ENCODE measurements around the gene INTS15.
A peak's percentile ranks its signal among the peaks of the same experiment; 100 is the strongest.
"Not testable (repeated sequence)": the region's sequence is repeated elsewhere in the genome, so short reads cannot be mapped to it uniquely, and the experiment has no call there.

The INTS15 gene

DNA sequence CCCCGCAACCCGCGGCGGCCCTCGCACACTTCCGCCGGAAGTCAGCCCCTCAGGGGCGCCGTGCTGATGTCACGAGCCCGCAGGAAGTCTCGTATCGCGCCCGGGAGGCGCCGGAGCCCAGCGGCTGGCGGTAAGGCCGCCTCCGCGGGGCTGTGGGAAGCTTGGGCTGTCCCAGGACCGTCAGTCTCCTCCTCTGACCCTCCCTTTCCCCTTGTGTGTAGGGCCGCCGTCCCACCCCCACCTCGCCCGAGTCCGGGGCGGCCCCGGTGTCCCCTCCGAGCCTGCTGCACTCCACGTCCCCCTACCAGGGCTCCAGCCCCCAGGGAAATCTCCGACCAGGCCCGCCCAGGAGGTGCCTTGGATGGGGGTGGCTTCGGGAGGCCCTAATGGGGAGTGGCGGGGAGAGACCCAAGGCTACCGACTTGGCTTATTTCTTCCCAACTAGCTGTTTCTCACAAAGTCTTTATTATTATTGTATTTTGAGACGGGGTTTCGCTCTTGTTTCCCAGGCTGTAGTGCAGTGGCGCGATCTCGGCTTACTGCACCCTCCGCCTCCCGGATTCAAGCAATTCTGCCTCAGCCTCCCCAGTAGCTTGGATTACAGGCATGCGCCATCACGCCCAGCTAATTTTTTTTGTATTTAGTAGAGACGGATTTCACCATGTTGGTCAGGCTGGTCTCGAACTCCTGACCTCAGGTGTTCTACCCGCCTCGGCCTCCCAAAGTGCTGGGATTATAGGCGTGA, 12.3 kb upstream of the INTS15 start, which contains the start of gene ZDHHC4:
TSS of gene ZDHHC4 (plus strand) at position 86 of the 745 bp plus-strand sequence. CDS start 3,108 bp downstream, outside the sequence.
- peak; percentile 60 for DNase-seq

DNA sequence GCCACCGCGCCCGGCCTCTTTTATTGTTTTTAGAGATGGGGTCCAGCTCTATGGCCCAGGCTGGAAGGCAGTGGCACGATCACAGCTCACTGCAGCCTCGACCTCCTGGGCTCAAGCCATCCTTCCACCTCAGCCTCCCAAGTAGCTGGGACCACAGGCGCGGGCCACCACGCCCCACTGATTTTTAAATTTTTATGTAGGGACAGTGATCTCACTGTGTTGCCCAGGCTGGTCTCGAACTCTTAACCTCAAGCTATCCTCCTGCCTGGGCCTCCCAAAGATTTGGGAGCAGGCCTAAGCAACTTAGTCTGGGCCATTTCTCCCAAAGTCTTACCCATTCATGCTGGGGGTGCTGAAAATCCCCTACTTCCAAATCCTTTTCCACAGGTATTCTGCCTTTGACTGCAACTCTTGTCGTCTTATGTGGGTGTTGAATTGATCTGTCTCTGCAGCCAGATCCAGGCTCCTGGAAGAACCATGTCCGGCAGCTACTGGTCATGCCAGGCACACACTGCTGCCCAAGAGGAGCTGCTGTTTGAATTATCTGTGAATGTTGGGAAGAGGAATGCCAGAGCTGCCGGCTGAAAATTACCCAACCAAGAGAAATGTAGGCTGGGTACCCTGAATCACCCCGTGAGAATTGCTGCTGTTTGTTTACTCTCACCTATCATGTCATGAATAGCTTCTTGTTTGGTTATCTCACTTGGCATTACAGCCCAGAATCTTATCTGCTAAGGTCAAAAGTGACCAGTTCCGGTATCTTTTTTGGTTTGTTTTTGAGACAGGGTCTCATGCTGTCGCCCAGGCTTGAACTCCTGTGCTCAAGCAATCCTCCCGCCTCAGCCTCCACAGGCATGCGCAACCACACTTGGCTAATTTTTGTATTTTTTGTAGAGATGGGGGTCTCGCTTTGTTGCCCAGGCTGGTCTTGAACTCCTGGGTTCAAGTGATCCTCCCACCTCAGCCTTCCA, 11.4 kb upstream of the INTS15 start:
- DNase-seq, result no peak

DNA sequence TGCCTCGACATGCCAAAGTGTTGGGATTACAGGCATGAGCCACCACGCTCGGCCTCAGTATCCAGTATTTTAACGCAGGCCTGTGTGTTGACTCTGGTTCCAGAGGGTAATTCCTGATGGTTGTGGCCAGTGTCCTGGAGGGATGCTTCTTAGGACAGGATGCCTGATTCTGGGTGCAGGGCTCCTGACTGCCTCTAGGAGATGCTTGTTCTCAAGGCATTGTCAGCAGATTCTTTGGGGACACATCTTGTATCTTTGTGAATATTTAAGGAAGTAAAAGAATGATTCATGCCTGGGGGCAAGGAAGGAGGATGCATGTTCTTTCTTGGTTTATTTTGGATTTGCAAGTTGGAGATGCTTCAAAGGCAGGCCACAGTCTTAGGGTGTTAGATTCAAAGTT, 10.4 kb upstream of the INTS15 start:
- DNase-seq, result no peak

DNA sequence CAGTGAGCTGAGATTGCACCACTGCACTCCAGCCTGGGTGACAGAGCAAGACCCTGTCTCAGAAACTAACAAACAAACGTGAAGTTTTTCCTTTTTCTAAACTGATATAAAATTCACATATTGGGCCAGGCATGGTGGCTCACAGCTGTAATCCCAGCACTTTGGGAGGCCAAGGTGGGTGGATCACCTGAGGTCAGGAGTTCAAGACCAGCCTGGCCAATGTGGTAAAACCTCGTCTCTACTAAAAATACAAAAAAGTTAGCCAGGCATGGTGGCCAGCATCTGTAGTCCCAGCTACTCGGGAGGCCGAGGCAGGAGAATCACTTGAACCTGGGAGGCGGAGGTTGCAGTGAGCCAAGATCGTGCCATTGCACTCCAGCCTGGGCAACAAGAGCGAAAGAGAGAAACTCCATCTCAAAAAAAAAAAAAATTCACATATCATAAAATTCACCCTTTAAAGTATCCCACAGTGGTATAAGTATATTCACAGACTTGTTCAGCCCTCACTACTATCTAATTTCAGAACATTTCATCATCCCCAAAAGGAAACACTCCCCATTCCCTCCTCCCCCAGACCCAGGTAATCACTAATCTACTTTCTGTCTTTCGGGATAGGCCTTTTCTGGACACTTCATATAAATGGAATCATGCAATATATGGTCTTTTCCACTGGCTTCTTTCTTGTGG, 3.9 kb upstream of the INTS15 start:
- DNase-seq, result not testable (repeated sequence)

DNA sequence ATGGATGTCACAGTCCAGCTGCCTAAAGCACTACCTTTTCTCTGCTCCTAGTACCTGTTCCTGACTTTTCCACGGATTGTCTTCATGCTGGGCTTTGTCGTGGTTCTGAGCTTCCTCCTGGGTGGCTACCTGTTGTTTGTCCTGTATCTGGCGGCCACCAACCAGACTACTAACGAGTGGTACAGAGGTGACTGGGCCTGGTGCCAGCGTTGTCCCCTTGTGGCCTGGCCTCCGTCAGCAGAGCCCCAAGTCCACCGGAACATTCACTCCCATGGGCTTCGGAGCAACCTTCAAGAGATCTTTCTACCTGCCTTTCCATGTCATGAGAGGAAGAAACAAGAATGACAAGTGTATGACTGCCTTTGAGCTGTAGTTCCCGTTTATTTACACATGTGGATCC, 1.3 kb upstream of the INTS15 start:
- no peak for DNase-seq

DNA sequence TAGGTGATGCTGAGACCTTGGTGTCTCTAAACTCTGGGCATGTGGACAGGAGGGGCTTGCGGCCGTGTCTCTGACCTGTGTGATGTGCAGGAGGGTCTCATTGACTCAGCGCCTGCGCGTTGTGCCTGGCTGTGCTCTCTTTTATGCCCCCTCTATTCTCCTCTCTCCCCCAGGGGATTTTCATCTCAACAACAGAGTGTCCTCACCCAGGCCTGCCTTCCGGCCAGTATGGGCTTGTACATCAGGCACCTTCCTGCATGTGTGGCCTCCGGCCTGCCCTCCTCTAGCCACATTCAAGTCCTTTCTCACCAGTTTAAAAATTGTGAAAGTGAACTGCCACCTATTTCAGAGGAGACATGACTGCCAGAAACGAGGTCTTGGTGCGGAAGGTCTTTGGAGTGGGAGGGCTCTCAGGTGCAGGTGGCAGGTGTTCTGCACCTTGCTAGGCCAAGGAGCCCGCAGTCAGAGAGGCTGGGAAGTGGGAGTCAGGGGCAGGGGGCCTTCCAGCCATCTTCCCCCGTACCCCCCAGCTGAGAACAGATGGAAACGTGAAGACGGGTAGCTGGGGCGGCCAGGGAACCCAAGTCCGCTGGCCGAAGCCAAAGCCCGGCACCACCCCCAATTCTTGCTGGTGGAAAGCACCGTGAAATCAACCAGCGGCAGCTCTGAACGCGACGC, 531 bp upstream of the INTS15 start:
- no peak for DNase-seq

DNA sequence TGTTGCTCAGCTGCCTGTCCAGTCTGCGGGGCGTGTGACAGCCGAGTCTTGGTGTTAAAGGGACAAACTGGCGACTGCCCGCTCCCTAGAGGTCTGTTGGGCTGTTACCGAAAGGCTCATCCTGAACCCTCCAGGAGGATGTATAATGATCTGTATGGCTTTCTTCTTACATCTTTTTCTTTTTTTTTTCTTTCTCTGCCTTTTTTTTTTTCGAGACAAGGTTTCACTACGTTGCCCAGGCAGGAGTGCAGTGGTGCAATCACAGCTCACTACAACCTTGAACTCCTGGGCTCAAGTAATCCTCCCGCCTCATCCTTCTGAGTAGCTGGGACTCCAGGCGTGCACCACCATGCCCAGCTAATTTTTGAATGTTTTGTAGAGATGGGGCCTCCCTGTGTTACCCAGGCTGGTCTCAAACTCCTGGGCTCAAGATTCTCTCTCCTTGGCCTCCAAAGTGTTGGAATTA, 857 bp downstream of the INTS15 start:
- no peak for DNase-seq

DNA sequence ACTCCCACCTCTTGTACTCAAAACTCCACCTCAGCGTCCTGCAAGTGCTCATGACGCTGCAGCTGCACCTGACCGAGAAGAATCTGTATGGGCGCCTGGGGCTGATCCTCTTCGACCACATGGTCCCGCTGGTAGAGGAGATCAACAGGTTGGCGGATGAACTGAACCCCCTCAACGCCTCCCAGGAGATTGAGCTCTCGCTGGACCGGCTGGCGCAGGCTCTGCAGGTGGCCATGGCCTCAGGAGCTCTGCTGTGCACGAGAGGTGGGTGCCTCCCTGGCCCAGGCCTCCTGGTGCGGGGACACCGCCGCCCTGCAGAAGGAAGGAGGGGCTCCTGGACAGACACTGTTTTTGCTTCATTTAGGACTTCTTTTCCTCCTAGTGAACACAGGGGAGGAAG, 10.3 kb downstream of the INTS15 start:
- DNase-seq, result no peak

DNA sequence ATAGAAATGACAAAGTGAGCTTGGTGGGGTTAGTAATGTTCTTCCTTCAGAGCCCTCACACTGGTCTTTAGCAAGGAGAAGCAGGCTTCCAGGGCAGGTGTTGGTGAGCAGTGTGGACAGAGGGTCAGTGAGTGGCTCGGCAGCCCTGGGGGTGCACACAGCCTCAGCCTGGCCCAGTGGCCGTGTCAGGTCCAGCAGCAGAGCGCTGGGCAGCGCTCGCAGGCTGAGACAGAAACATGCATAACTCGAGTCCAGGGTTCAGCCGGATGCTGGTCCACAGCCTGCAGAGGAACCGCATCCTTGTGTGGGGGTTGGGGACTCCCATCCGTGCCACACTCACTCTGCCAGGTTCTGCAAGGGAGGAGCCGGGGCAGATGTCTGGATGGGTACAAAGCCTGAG, 14.6 kb downstream of the INTS15 start:
- DNase-seq, result no peak

DNA sequence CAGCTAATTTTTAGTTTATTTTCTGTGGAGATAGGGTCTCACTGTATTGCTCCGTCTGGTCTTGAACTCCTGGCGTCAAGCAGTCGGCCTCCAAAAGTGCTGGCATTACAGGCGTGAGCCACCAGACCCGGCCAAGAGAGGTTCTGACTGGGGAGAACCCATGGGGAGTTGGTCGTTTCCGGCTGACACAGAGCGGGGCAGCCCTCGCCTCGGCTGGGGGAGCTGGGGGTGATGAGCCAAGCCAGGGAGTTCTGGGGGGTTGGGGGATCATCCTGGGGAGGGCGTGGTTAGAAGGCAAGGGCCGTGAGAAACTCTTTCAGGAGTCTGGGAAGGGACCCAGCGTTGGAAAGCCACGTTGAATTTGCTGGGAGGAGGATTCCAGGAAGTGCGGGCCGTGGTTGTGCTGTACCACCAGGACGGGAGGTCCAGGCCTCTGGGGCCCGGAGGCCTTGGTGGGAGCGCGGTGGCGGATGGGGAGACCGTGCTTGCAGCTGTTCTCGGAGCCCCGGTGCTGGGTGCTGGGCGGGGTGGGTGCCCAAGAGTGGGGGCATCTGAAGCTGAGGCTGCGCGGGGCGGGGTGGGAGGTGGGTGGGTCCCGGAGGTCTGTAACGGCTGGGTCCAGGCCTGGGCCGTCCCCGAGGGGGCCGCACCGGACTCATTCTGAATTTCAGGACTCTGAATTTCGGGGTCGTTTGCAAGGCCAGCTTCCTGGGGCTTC, 17.2 kb downstream of the INTS15 start:
- DNase-seq, result no peak

DNA sequence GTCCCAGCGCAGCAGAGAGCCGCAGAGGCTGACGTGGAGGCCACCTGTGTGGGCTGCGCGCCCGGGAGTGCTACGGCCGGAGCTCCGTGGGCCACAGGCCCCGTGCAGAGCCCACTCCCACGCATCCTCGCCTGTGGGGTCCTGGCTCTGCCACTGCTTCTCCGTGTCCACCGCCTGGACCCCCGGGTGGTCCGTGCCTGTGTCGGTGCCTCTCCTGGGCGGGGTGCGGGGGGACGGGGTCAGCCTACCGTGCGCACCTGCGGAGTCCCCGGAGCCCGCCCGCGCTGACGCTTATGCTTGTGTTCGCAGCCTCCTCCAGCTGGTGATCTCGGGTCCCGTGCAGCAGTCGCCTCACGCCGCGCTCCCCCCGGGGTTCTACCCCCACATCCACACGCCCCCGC, 17.8 kb downstream of the INTS15 start:
- no peak for DNase-seq

DNA sequence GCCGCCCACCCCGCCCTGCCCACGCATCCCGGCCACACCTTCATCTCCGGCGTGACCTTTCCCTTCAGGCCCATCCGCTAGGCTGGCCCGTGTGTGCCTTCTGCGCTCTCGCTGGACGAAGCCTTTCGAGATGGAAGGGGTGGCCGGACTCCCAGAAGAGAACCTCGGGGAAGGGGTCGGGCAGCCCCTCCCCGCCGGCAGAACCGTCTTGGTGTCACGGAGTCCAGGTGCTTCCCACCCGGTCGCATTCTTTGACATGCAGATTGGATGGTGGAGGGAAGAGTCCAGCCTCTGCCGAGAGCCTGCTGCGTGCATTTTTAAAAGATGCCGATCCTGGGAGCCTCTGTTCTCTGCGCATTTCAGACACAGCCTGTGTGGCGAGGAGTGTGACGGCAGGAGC, 18.3 kb downstream of the INTS15 start:
- no peak for DNase-seq

DNA sequence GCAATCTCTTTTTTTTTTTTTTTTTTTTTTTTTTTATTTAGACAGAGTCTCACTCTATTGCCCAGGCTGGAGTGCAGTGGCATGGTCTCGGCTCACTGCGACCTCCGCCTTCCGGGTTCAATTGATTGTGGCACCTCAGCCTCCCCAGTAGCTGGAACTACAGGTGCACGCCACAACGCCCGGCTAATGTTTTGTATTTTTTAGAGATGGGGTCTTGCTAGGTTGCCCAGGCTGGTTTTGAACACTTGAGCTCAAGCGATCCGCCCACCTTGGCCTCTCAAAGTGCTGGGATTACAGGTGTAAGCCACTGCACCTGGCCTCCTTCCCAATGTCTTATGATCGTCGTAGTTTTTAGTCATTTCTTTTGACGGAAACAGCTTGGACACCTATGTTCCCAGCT, 19.0 kb downstream of the INTS15 start:
- no peak for DNase-seq

DNA sequence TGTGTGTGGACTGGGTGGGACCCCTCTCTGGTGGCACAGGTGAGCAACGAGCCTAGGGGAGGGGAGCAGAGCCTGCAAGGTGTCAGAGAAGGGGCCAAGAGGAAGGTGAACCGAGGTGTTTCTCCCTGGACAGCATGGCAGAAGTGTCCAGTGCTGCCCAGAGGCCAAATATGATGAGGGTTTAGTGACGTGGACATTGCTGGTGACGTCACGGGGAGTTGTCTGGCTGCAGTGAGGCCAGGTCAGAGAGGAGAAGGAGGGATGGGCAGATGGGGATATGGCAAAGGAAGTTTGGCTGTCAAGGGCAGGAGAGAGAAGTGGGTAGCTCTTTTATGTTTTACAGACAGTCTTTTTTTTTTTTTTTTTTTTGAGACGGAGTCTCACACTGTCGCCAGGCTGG, 23.0 kb downstream of the INTS15 start:
- no peak for DNase-seq

DNA sequence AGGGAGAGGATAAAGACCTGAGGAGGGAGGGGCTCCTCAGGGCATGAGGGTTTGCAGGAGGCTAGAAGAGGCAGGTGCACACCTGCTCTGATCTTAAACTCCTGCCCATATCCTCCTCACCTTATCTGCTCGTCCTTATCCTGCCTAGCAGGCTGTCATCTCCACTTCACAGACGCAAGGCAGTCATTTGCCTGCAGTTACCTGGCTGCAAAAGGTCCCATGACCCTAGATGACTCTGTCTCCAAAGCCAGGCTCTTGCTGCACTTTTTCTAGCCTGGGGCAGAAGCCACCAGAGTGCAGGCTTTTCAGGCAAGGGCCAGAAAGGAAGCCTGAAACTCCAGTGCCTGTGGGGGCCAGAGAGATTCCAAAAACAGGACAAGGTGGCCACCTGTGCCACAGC, 23.9 kb downstream of the INTS15 start:
- no peak for DNase-seq

DNA sequence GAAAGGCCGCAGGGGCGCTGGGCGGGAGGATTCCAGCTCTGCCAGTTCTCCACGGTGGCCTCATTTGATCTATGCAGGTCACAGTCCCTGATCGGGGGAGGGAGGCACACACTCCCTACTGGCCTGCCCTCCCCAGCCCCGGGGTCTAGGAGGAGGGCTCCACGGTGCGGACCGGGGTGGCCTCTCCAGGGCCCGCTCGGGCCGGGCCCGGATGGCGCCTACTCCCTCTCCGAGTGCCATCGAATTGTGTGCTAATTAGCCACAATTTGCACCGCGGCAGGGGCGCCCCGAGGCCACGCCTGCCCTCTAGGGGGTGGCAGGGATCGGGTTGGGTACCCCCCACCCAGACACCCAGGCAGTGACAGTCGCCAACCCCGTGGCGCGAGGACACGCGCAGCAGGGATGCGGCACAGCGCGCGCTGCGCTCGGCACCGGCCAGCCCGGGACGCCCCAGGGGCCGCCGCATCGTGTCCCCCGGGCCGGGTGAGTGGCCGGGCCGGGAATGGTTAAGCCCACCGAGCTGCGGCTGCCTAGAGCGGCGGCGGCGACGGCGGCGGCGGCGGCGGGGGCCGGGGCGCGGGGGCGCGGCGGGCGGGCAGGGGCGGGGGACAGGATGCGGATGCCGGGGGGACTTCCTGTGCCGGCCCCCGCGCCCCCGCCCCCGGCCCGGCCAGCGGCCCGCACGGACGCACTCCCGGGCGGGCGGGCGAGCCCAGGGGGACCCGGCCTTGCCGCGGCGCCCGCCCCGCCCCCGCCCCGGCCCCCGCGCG, 25.3 kb downstream of the INTS15 start, which contains the start of gene ZNF853:
TSS of gene ZNF853 (plus strand) at position 658 of the 770 bp plus-strand sequence. CDS start 565 bp downstream, outside the sequence.
- no peak for DNase-seq

DNA sequence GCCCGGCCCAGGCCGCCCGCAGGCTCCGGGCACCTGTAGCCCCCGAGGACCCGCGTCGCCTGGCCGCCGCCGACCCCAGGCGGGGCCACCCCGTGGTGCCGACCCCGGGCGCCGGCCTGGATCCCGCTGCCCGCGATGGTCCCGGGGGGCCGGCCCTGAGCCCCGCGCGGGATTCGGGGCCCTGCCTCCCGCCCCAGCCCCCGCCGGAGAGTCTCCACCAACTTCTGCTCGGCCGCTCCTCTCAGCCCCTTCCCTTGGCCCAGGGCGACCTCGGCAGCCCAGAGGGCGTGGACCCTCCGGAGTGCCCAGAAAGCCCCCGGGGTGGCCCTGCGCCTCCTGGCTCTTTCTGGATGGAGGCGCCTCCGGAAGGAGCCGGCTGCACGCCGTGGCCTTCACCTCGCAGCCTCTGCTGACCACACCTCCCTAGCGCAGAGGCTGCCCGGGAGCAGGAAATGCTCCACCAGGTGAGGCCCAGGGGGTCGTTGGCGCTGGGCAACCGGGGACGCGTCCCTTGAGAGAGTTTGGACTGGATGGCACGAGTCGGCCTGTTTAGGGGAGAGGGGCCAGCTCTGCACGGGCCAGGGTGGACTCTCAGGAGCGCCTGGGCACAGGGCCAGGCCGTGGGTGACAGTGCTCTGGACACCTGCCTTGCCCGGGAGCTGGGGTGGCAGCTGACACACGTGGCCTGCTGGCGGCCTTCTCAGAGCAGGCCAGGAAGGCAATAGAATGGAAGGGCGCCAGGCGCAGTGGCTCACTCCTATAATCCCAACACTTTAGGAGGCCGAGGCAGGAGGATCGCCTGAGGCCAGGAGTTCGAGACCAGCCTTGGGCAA, 26.1 kb downstream of the INTS15 start:
- no peak for DNase-seq

DNA sequence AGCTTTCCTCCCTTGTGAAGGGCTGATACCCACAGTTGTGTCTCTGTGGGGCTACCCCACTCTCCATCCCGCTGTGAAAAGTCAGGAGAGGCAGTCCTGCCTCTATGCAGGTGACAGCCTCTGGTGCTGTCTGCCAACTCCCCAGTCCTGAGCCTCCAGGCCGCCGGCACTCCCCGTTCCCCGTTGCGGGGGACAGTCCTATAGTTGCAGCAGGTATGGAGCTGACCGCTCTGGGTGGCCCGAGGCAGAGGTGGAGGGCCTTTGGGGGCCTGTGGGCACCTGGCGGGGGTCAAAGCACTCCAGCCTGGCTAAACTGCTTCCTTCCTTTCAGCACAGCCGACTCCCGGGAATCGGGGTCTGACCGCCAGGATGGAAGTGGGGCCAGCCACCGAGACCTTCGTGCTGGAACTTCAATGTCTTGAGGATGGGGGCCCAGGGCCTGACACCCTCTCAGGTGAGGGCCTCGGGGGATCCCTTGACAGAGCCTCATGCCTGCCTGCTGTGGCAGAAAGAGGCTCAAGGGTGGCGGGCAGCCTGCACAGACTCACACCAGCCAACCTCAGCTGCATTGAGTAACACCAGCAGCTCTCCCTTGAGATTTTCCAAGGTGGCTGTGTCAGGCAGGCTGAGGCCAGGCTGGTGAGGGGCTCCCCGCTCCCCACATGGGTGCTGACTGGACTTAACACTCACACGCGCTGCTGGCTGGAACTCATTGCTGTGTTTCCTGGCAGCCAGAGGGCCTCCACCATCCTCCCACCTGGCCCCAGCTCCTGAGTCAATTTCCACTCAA, 27.2 kb downstream of the INTS15 start:
- DNase-seq, result no peak

DNA sequence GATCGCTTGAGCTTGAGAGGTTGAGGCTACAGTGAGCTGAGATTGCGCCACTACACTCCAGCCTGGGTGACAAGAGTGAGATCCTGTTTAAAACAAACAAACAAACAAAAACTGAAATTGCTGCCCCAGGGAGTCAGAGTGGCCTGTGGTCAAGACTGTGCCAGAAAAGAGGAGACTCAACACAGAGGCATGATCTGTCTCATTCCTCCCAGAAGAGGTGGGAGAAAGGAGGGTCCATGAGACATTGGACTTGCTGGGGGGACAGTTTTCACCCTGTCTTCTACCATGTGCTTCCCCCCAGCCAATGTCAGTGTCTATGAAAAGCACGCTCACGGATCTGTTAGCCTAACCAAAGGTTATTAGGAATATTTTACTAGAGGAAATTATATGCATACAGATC, 28.8 kb downstream of the INTS15 start:
- no peak for DNase-seq
